MM.1S (cell line): ENCODE measurements around the gene CHERP.

Experiments used
- EZH2 ChIP-seq: fragments of 300-600 bp; sonication (generic); optimal IDR thresholded peaks from 2 replicates; pipeline ENCODE3; 2017; ENCODE audit warnings: low read depth, mild to moderate bottlenecking, antibody characterized with exemption, low read length, mixed read lengths
- TF ChIP-seq, protein P1 (sequence below): fragments of 300-600 bp; sonication (generic); IDR thresholded peaks from 2 replicates; pipeline ENCODE4 v1.5.1; 2016; ENCODE audit warnings: antibody characterized with exemption, low read length, mixed read lengths

DNA sequence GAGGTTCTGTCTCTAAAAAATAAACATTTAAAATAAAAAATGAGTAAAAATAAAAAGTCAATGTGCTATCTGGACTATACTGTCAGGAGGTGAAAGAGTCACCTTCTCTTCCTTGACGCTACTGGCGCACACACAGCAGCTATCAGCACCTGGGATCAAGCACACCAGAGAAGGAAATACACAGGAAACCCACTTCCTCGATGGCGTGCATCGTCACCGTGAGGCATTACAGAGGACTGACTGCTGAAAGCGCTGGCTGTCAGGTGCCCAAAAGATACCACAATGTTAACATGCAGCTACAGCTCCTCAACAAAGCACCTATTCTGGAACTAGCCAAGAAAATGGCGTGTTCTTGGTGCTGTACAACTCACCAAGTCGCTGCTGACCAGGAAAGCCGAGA lies 23.9 kb upstream of the CHERP start:
- no peak for TF ChIP-seq EZH2
- TF ChIP-seq, protein P1, sequence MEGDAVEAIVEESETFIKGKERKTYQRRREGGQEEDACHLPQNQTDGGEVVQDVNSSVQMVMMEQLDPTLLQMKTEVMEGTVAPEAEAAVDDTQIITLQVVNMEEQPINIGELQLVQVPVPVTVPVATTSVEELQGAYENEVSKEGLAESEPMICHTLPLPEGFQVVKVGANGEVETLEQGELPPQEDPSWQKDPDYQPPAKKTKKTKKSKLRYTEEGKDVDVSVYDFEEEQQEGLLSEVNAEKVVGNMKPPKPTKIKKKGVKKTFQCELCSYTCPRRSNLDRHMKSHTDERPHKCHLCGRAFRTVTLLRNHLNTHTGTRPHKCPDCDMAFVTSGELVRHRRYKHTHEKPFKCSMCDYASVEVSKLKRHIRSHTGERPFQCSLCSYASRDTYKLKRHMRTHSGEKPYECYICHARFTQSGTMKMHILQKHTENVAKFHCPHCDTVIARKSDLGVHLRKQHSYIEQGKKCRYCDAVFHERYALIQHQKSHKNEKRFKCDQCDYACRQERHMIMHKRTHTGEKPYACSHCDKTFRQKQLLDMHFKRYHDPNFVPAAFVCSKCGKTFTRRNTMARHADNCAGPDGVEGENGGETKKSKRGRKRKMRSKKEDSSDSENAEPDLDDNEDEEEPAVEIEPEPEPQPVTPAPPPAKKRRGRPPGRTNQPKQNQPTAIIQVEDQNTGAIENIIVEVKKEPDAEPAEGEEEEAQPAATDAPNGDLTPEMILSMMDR, result no peak
